Measurements from ENCODE around the gene SPSB3. TPM values are rescaled to one million over a fixed set of nuclear protein-coding genes. Genes with fewer than 3 reads are reported as not detected.

SPSB3 gene
- total and polyA plus RNA-seq, 2 of the 13 experiments (the other 11 are each of a cell fraction or from before 2014, with no cell fraction given): 13.2 to 21.9 TPM

- ATAC-seq (no peak; the same call in 2 of the 3 replicates), FAIRE-seq (no peak), DNase-seq (ENCODE audit: low spot score) (no peak)
- 1% methylated on average over 11 of the region's 70 CpGs for WGBS (ENCODE audit: low lambda C conversion rate)
- intact Hi-C loops (cut with micrococcal nuclease; ENCODE audit: unreplicated experiment): loop anchor here (2.0 to 5.0 kb wide), 2 partner anchors 31 to 45 kb away; partner anchors contain the start of genes FAHD1 and HAGH
- in situ Hi-C loops (cut with HindIII; ENCODE audit: extremely low pct_ligation_motif_present, low pct_unique_long_range_greater_than_20kb): loop anchor here (5.0 kb wide), 1 partner anchor 40 kb away; no protein-coding TSS in a partner anchor
- ChIA-PET POLR2A (interaction anchor here (0.6 to 4.4 kb wide), 15 partner anchors 8 to 341 kb away, joined by 3 to 57 read pairs (median 11); partner anchors contain the start of genes EME2, FAHD1, HAGH and IGFALS), CTCF (ENCODE audit: low intra/inter-chr PET ratio, low total read pairs) (interaction anchor here (1.9 kb wide), 1 partner anchor 31 kb away, joined by 8 read pairs; no protein-coding TSS in a partner anchor)
- H3K4me2 ChIP-seq (ENCODE audit: low read depth, low read length): peak overlapping the region; percentile 83
- peak overlapping the region; percentile 78 for H3K9ac ChIP-seq (ENCODE audit: insufficient read depth, low read depth, low read length)
- peaks cover 23% of the 10 kb centered on the region for H3K79me2 ChIP-seq (ENCODE audit: insufficient read depth, low read length)
- no TSS peak for BruUV-seq (replicated peaks)
- no peaks in the 10 kb centered on the region for H3K9me3 ChIP-seq (ENCODE audit: low read length)
- H3K4me3 ChIP-seq (replicated peaks in 1 of 3; ENCODE audit: insufficient read depth in 1 of 3, low read depth in 2 of 3, low read length in 3 of 3): peak overlapping the region; percentile 80 to 96 (median 89)
- H2AFZ ChIP-seq (ENCODE audit: low read length): no peak overlapping the region
- H3K27me3 ChIP-seq (ENCODE audit: control insufficient read depth in 1 of 2, insufficient read depth in 2 of 2, low read length in 2 of 2): peaks cover 0 to 2% of the 10 kb centered on the region in 2 experiments; a peak in 1 of 5 replicates
- H3K27ac ChIP-seq (ENCODE audit: extremely low read length, insufficient read depth, low read length): peak overlapping the region; percentile 63
- H3K4me1 ChIP-seq (ENCODE audit: insufficient read depth, low read length): peaks cover 22% of the 10 kb centered on the region
- peaks cover 4% of the 10 kb centered on the region; the same call in 1 of the 2 replicates for H4K20me1 ChIP-seq (ENCODE audit: insufficient read depth, low read length)
- H3K36me3 ChIP-seq (replicated peaks in 1 of 2; ENCODE audit: control insufficient read depth in 1 of 2, insufficient read depth in 2 of 2, low read length in 2 of 2): peaks cover 3 to 12% of the 10 kb centered on the region in 2 experiments; a peak in 4 of 5 replicates
- TF ChIP-seq ZNF318 (CRISPR knock-in tag; IDR thresholded peaks at IDR 0.05): no peak
- no peak for TF ChIP-seq ZNF317 (CRISPR knock-in tag; IDR thresholded peaks at IDR 0.05)
- no peak for TF ChIP-seq KLF13 (CRISPR knock-in tag; IDR thresholded peaks at IDR 0.05)
- TF ChIP-seq FOXP4 (CRISPR knock-in tag; IDR thresholded peaks at IDR 0.05): no peak
- no peak for TF ChIP-seq ATF7-NPFF (CRISPR knock-in tag; IDR thresholded peaks at IDR 0.05; ENCODE audit: low read depth)
- TF ChIP-seq SP140L (CRISPR knock-in tag; IDR thresholded peaks at IDR 0.05; ENCODE audit: borderline replicate concordance): no peak
- peak; percentile 91 for TF ChIP-seq AGO2 (optimal IDR thresholded peaks at IDR 0.05; ENCODE audit: low read depth, low read length)
- no peak for TF ChIP-seq ZNF3 (CRISPR knock-in tag; IDR thresholded peaks at IDR 0.05)
- TF ChIP-seq CEBPG (CRISPR knock-in tag; IDR thresholded peaks at IDR 0.05): no peak
- TF ChIP-seq ZSCAN20 (CRISPR knock-in tag; IDR thresholded peaks at IDR 0.05; ENCODE audit: borderline replicate concordance): peak; percentile 68; the same call in 1 of the 2 replicates
Measured at GRCh38 chr16:1781758-1782407, 488 bp downstream of the SPSB3 start.

All from HepG2 (cell line).